ENCODE results near the gene ZBED5. TPM values are rescaled to one million over a fixed set of nuclear protein-coding genes. Genes with fewer than 3 reads are reported as not detected.

ZBED5 gene
- polyA plus RNA-seq, 3 donors: 8.1 to 45.8 (median 10.3) TPM

GRCh38 chr11:10887307-10887706 lies 29.5 kb upstream of the ZBED5 start:
- no peak for DNase-seq
- TF ChIP-seq, protein P1, sequence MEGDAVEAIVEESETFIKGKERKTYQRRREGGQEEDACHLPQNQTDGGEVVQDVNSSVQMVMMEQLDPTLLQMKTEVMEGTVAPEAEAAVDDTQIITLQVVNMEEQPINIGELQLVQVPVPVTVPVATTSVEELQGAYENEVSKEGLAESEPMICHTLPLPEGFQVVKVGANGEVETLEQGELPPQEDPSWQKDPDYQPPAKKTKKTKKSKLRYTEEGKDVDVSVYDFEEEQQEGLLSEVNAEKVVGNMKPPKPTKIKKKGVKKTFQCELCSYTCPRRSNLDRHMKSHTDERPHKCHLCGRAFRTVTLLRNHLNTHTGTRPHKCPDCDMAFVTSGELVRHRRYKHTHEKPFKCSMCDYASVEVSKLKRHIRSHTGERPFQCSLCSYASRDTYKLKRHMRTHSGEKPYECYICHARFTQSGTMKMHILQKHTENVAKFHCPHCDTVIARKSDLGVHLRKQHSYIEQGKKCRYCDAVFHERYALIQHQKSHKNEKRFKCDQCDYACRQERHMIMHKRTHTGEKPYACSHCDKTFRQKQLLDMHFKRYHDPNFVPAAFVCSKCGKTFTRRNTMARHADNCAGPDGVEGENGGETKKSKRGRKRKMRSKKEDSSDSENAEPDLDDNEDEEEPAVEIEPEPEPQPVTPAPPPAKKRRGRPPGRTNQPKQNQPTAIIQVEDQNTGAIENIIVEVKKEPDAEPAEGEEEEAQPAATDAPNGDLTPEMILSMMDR (IDR thresholded peaks at IDR 0.05): no peak
- no peak overlapping the region for H3K4me3 ChIP-seq (replicated peaks in 1 of 3; ENCODE audit: low read depth in 2 of 3, low read length in 3 of 3)
- H3K9me3 ChIP-seq (replicated peaks in 1 of 2; ENCODE audit: control insufficient read depth in 1 of 2, insufficient read depth in 1 of 2, low read length in 2 of 2): peaks cover 4 to 10% of the 10 kb centered on the region in 2 donors
- peaks cover 7% of the 10 kb centered on the region in 2 donors for H3K36me3 Mint-ChIP-seq
- H3K9me3 Mint-ChIP-seq: peaks cover 14 to 26% (median 24%) of the 10 kb centered on the region in 7 donors
- intact Hi-C loops (cut with micrococcal nuclease): no loop called here
- H3K4me1 ChIP-seq (ENCODE audit: control insufficient read depth in 1 of 2, insufficient read depth in 2 of 2, low read length in 2 of 2): peaks cover 0 to 4% of the 10 kb centered on the region in 2 donors
- H3K4me2 ChIP-seq (replicated peaks; ENCODE audit: extremely low read depth, low read length, poor library complexity, severe bottlenecking): no peak overlapping the region
- peaks cover 9% of the 10 kb centered on the region for H3K4me1 Mint-ChIP-seq
- H3K27ac ChIP-seq (ENCODE audit: low read depth in 1 of 2, low read length in 2 of 2): no peak overlapping the region
- no peaks in the 10 kb centered on the region for H4K20me1 ChIP-seq (ENCODE audit: insufficient read depth, low read length)
- H3K79me2 ChIP-seq (ENCODE audit: insufficient read depth, low read length): no peaks in the 10 kb centered on the region
- H3K27ac Mint-ChIP-seq: no peak overlapping the region
- no peaks in the 10 kb centered on the region for H3K36me3 ChIP-seq (replicated peaks in 1 of 2; ENCODE audit: control insufficient read depth in 1 of 2, insufficient read depth in 2 of 2, low read length in 2 of 2)
- no peak overlapping the region for H2AFZ ChIP-seq (ENCODE audit: insufficient read depth, low read depth, low read length, poor library complexity, severe bottlenecking)
- no peak overlapping the region for H3K9ac ChIP-seq (ENCODE audit: insufficient read depth, low read length, poor library complexity, severe bottlenecking)
- H3K27me3 Mint-ChIP-seq (ENCODE audit: low read depth in 3 of 3): peaks cover 0 to 2% (median 0%) of the 10 kb centered on the region in 3 donors
- H3K27me3 ChIP-seq (ENCODE audit: control insufficient read depth in 2 of 2, insufficient read depth in 2 of 2, low read length in 2 of 2): no peaks in the 10 kb centered on the region
- H3K4me3 Mint-ChIP-seq: no peak overlapping the region

DNA sequence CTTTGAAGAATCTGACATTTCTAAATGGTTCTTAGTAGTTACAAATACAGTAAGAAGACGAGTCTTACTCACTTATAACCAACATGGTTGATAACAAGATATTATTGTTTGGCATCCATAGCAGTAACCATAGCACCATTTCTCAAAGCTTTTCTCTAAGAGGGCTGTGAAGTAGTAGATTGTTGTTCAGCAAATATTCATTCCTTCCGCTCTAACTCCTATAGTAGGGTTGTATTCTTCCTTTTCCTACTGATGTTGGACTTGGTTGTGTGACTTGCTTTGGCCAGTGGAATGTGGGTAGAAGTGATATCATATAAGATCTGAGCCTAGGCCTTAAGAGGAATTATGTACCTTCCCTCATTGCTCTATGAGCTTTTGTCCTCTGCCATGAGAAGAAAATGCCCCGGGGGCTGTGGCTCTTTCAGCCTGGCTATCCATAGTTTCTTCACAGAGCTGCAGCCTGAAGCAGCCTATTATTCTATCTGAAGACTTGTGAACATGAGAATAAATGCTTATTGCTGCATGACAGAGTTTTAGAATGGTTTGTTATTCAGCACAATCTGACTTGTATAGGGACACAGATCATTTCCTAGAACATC lies 28.9 kb upstream of the ZBED5 start:
- Mint-ChIP-seq H3K4me3 (no peak overlapping the region), H3K4me1 (peaks cover 8% of the 10 kb centered on the region), H3K27ac (no peak overlapping the region), H3K36me3 (peaks cover 7% of the 10 kb centered on the region in 2 donors), H3K9me3 (peaks cover 14 to 26% (median 24%) of the 10 kb centered on the region in 7 donors), H3K27me3 (ENCODE audit: low read depth in 3 of 3) (peaks cover 0 to 2% (median 0%) of the 10 kb centered on the region in 3 donors)
- Histone ChIP-seq H3K27ac (ENCODE audit: low read depth in 1 of 2, low read length in 2 of 2) (no peak overlapping the region), H3K4me3 (replicated peaks in 1 of 3; ENCODE audit: low read depth in 2 of 3, low read length in 3 of 3) (no peak overlapping the region), H2AFZ (ENCODE audit: insufficient read depth, low read depth, low read length, poor library complexity, severe bottlenecking) (no peak overlapping the region), H3K9ac (ENCODE audit: insufficient read depth, low read length, poor library complexity, severe bottlenecking) (no peak overlapping the region), H3K4me1 (ENCODE audit: control insufficient read depth in 1 of 2, insufficient read depth in 2 of 2, low read length in 2 of 2) (no peaks in the 10 kb centered on the region), H3K4me2 (replicated peaks; ENCODE audit: extremely low read depth, low read length, poor library complexity, severe bottlenecking) (no peak overlapping the region), H3K9me3 (replicated peaks in 1 of 2; ENCODE audit: control insufficient read depth in 1 of 2, insufficient read depth in 1 of 2, low read length in 2 of 2) (peaks cover 4 to 10% of the 10 kb centered on the region in 2 donors), H3K27me3 (ENCODE audit: control insufficient read depth in 2 of 2, insufficient read depth in 2 of 2, low read length in 2 of 2) (no peaks in the 10 kb centered on the region), H3K79me2 (ENCODE audit: insufficient read depth, low read length) (no peaks in the 10 kb centered on the region), H4K20me1 (ENCODE audit: insufficient read depth, low read length) (no peaks in the 10 kb centered on the region), H3K36me3 (replicated peaks in 1 of 2; ENCODE audit: control insufficient read depth in 1 of 2, insufficient read depth in 2 of 2, low read length in 2 of 2) (no peaks in the 10 kb centered on the region)
- TF ChIP-seq, protein P1 (IDR thresholded peaks at IDR 0.05): no peak
- intact Hi-C loops (cut with micrococcal nuclease): no loop called here
- WGBS (ENCODE audit: insufficient coverage): no CpG with 5 or more reads among the region's 3 CpGs
- DNase-seq: no peak

Data from CD14-positive monocyte (primary cell).